ENCODE results near the gene KIF16B.

DNA sequence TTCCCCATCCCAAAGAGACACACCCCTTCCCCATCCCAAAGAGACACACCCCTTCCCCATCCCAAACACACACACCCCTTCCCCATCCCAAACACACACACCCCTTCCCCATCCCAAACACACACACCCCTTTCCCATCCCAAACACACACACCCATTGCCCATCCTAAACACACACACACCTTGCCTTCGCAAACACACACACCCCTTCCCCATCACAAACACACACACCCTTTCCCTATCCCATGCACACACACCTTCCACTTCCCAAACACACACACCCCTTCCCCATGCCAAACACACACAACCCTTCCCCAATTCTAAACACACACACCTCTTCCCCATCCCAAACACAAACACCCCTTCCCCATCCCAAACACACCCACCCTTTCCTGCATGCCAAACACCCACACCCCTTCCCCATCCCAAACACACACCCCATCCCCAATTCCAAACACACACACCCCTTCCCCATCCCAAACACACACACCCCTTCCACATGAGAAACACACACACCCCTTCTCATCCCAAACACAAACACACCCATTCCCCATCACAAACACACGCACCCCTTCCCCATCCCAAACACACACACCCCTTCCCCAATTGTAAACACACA lies 315.3 kb downstream of the KIF16B start:
- no peak for TF ChIP-seq TAF1 (IDR thresholded peaks at IDR 0.05; ENCODE audit: borderline replicate concordance, insufficient read depth, low read length)
- no peak for TF ChIP-seq POLR2AphosphoS5 (IDR thresholded peaks at IDR 0.05; ENCODE audit: low read depth, low read length)
